ENCODE data around the gene NNT. TPM values are rescaled to one million over a fixed set of nuclear protein-coding genes. Genes with fewer than 3 reads are reported as not detected.

The NNT gene
- total RNA-seq, 3 donors from 2014 or later (not counting 1 experiment from before 2014, with no cell fraction given), result 57.0 to 66.1 (median 64.6) TPM

DNA sequence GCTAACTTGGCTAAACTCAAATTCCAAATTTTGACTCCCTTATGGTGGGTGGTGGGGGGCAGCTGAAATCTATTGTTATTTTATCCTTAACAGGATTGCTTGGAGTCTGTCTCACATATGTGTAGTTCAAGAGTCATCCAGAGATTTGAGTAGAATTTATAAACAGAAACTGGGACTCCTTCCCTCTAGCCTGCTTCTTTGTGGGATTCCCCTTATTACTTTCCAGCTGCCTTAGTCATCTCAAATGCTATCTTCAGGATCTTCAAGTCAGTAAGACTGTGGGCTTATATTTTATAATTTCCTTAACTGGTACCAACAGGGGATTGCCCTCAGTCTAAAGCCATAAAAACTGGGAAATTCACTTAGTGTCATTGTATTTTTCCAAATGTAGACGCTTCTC lies 55.5 kb downstream of the NNT start:
- peaks cover 54% of the 10 kb centered on the region for H3K36me3 ChIP-seq (ENCODE audit: control insufficient read depth, insufficient read depth, low read length)
- Mint-ChIP-seq H3K4me3 (no peak overlapping the region), H3K27me3 (ENCODE audit: low read depth in 2 of 2) (no peaks in the 10 kb centered on the region), H3K36me3 (no peaks in the 10 kb centered on the region), H3K4me1 (peaks cover 0 to 5% of the 10 kb centered on the region in 2 donors), H3K9me3 (peaks cover 2 to 3% of the 10 kb centered on the region in 2 donors), H3K27ac (peak overlapping the region in 1 of 2 donors; percentile 57)
- ATAC-seq (no peak), DNase-seq (no peak)
- no peaks in the 10 kb centered on the region for H3K27me3 ChIP-seq (ENCODE audit: control insufficient read depth, insufficient read depth, low read length)
- intact Hi-C loops (cut with micrococcal nuclease), result no loop called here
- no peak overlapping the region for H3K27ac ChIP-seq (ENCODE audit: low read length)
- no peak overlapping the region for H3K4me3 ChIP-seq (ENCODE audit: low read length)
- H3K4me1 ChIP-seq (ENCODE audit: control insufficient read depth, insufficient read depth, low read length), result no peaks in the 10 kb centered on the region
- 100% methylated on average over 1 of the region's 1 CpG for WGBS (ENCODE audit: insufficient coverage)
- no peaks in the 10 kb centered on the region for H3K9me3 ChIP-seq (ENCODE audit: control insufficient read depth, insufficient read depth, low read length)
- TF ChIP-seq, protein P1, sequence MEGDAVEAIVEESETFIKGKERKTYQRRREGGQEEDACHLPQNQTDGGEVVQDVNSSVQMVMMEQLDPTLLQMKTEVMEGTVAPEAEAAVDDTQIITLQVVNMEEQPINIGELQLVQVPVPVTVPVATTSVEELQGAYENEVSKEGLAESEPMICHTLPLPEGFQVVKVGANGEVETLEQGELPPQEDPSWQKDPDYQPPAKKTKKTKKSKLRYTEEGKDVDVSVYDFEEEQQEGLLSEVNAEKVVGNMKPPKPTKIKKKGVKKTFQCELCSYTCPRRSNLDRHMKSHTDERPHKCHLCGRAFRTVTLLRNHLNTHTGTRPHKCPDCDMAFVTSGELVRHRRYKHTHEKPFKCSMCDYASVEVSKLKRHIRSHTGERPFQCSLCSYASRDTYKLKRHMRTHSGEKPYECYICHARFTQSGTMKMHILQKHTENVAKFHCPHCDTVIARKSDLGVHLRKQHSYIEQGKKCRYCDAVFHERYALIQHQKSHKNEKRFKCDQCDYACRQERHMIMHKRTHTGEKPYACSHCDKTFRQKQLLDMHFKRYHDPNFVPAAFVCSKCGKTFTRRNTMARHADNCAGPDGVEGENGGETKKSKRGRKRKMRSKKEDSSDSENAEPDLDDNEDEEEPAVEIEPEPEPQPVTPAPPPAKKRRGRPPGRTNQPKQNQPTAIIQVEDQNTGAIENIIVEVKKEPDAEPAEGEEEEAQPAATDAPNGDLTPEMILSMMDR (IDR thresholded peaks at IDR 0.05), result no peak

DNA sequence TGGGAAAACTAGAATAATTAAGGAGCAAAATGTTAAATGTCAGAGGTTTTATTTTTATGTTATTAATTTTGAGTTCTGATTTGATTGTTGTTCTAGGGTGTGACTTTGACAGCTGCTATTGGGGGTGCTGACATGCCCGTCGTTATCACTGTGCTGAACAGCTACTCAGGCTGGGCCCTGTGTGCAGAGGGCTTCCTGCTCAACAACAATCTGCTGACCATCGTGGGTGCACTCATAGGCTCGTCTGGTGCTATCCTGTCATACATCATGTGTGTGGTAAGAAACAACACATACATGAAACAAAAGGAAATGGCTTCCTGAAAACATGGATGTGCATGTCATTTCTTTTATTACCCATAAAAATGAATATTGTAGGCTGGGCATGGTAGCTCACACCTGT lies 56.1 kb downstream of the NNT start:
- Histone ChIP-seq H3K4me3 (ENCODE audit: low read length) (no peak overlapping the region), H3K27ac (ENCODE audit: low read length) (no peak overlapping the region), H3K36me3 (ENCODE audit: control insufficient read depth, insufficient read depth, low read length) (peaks cover 54% of the 10 kb centered on the region), H3K27me3 (ENCODE audit: control insufficient read depth, insufficient read depth, low read length) (no peaks in the 10 kb centered on the region), H3K9me3 (ENCODE audit: control insufficient read depth, insufficient read depth, low read length) (no peaks in the 10 kb centered on the region), H3K4me1 (ENCODE audit: control insufficient read depth, insufficient read depth, low read length) (no peaks in the 10 kb centered on the region)
- peaks cover 2 to 3% of the 10 kb centered on the region in 2 donors for H3K9me3 Mint-ChIP-seq
- no peak for ATAC-seq
- WGBS (ENCODE audit: insufficient coverage), result 97% methylated on average over 4 of the region's 4 CpGs
- H3K27me3 Mint-ChIP-seq (ENCODE audit: low read depth in 2 of 2), result no peaks in the 10 kb centered on the region
- H3K4me3 Mint-ChIP-seq, result no peak overlapping the region
- H3K36me3 Mint-ChIP-seq, result no peaks in the 10 kb centered on the region
- H3K27ac Mint-ChIP-seq, result peak overlapping the region in 1 of 2 donors; percentile 57
- no peak for DNase-seq
- H3K4me1 Mint-ChIP-seq, result peaks cover 0 to 5% of the 10 kb centered on the region in 2 donors
- intact Hi-C loops (cut with micrococcal nuclease), result no loop called here
- TF ChIP-seq, protein P1 (IDR thresholded peaks at IDR 0.05), result no peak

DNA sequence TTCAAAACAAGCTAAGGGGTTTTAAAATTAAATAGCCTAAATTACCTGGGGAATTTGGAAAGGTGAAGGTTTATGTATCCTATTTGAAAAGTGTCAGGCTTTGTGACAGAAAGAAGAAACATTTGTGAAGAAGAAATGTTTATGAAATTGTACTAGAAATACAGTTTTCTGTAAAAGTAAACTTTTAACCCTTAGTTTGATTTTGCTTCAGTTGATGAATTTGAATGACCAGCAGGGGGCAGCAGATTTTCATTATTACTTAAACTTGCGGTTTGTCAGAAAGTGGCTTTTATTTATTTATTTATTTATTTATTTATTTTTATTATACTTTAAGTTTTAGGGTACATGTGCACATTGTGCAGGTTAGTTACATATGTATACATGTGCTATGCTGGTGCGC lies 58.1 kb downstream of the NNT start:
- TF ChIP-seq, protein P1 (IDR thresholded peaks at IDR 0.05), result peak; percentile 64
- Mint-ChIP-seq H3K27ac (no peak overlapping the region), H3K4me1 (peaks cover 0 to 5% of the 10 kb centered on the region in 2 donors), H3K9me3 (peaks cover 2 to 3% of the 10 kb centered on the region in 2 donors), H3K27me3 (ENCODE audit: low read depth in 2 of 2) (no peaks in the 10 kb centered on the region), H3K4me3 (no peak overlapping the region), H3K36me3 (no peaks in the 10 kb centered on the region)
- ATAC-seq (no peak), DNase-seq (peak in 1 of 2 donors; percentile 42)
- intact Hi-C loops (cut with micrococcal nuclease), result no loop called here
- no peaks in the 10 kb centered on the region for H3K4me1 ChIP-seq (ENCODE audit: control insufficient read depth, insufficient read depth, low read length)
- no peak overlapping the region for H3K27ac ChIP-seq (ENCODE audit: low read length)
- no peaks in the 10 kb centered on the region for H3K27me3 ChIP-seq (ENCODE audit: control insufficient read depth, insufficient read depth, low read length)
- H3K36me3 ChIP-seq (ENCODE audit: control insufficient read depth, insufficient read depth, low read length), result peaks cover 40% of the 10 kb centered on the region
- no CpG with 5 or more reads among the region's 2 CpGs for WGBS (ENCODE audit: insufficient coverage)
- no peaks in the 10 kb centered on the region for H3K9me3 ChIP-seq (ENCODE audit: control insufficient read depth, insufficient read depth, low read length)
- no peak overlapping the region for H3K4me3 ChIP-seq (ENCODE audit: low read length)

DNA sequence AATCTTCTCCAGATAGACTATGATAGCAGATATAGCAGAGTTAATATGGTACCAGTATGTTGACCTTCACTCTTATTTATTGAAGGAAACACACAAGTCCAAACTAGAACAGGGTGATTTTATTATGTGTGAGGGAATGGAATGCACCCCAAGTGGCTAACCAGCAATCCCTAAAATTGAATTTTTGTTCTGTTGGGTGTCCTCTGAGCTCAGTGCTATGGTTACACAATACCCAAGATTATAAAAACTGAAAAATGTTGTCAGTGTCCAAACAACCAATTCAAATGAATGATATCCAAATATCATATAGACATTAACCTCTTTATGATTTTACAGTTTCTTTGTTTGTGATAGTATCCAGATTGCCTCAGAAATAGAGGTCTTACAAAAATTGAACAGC lies 60.9 kb downstream of the NNT start:
- Mint-ChIP-seq H3K36me3 (no peaks in the 10 kb centered on the region), H3K4me3 (no peak overlapping the region), H3K27ac (peak overlapping the region in 1 of 2 donors; percentile 47), H3K9me3 (peaks cover 2 to 3% of the 10 kb centered on the region in 2 donors), H3K27me3 (ENCODE audit: low read depth in 2 of 2) (no peaks in the 10 kb centered on the region), H3K4me1 (peaks cover 10 to 12% of the 10 kb centered on the region in 2 donors)
- H3K36me3 ChIP-seq (ENCODE audit: control insufficient read depth, insufficient read depth, low read length), result peaks cover 22% of the 10 kb centered on the region
- no peaks in the 10 kb centered on the region for H3K9me3 ChIP-seq (ENCODE audit: control insufficient read depth, insufficient read depth, low read length)
- no peaks in the 10 kb centered on the region for H3K27me3 ChIP-seq (ENCODE audit: control insufficient read depth, insufficient read depth, low read length)
- no peak overlapping the region for H3K27ac ChIP-seq (ENCODE audit: low read length)
- TF ChIP-seq, protein P1 (IDR thresholded peaks at IDR 0.05), result no peak
- intact Hi-C loops (cut with micrococcal nuclease), result no loop called here
- no peak for ATAC-seq
- no peaks in the 10 kb centered on the region for H3K4me1 ChIP-seq (ENCODE audit: control insufficient read depth, insufficient read depth, low read length)
- DNase-seq, result no peak
- no peak overlapping the region for H3K4me3 ChIP-seq (ENCODE audit: low read length)
